GM21737 (cell line): Measurements from ENCODE around the gene FAM229B.

ENCODE experiments used
- ATAC-seq: cut with Tn5 transposase; IDR thresholded peaks from one replicate; pipeline ENCODE4 v1.9.1; 2021; ENCODE audit warnings: mild to moderate bottlenecking, moderate library complexity; ENCODE audit not compliant: unreplicated experiment

Gene FAM229B

GRCh38 chr6:112141707-112142106, 54.3 kb downstream of the FAM229B start:
- no peak for ATAC-seq

- ATAC-seq, result no peak
These were observed 56.9 kb downstream of the FAM229B start for GRCh38 chr6:112144145-112144926.

- no peak for ATAC-seq
These were observed 57.7 kb downstream of the FAM229B start for GRCh38 chr6:112145080-112145573.

GRCh38 chr6:112148103-112148502, 60.7 kb downstream of the FAM229B start:
- ATAC-seq, result no peak

GRCh38 chr6:112149236-112149635, 61.8 kb downstream of the FAM229B start:
- ATAC-seq, result no peak

GRCh38 chr6:112149719-112150263, 62.4 kb downstream of the FAM229B start:
- ATAC-seq, result no peak

GRCh38 chr6:112150363-112150762, 63.0 kb downstream of the FAM229B start:
- ATAC-seq, result no peak
